Omental fat pad (tissue), 4 donors: ENCODE measurements around the gene APEX1. TPM values are rescaled to one million over a fixed set of nuclear protein-coding genes. Genes with fewer than 3 reads are reported as not detected.

Experiments used
- ATAC-seq: fragments of 150-250 bp; one replicate; pipeline ENCODE4 v1.9.1; 2016; ENCODE audit warnings: mild to moderate bottlenecking, moderate library complexity; ENCODE audit not compliant: low FRiP score
- DNase-seq: peaks from one replicate; pipeline ENCODE4 v3.0.0-alpha.2; 2019; ENCODE audit warnings: low spot score
- total RNA-seq, 4 donors: library from RNA; depleted of rRNA; stranded (reverse); fragments of >200 nt; gene quantifications; one replicate each; pipeline ENCODE4 v1.1.0, GENCODE V29; 2016
- TF ChIP-seq, protein P1 (sequence below), 3 donors: fragments of 450-650 bp; IDR thresholded peaks; one replicate each; pipeline ENCODE4 v1.5.1; 2016 to 2017; ENCODE audit warnings: antibody characterized with exemption in 3 of 3, mild to moderate bottlenecking in 3 of 3, moderate library complexity in 2 of 3

The APEX1 gene
- total RNA-seq, 4 donors from 2014 or later, result 110 to 146 (median 131) TPM

- ATAC-seq (peak; percentile 88), DNase-seq (no peak)
- TF ChIP-seq, protein P1, sequence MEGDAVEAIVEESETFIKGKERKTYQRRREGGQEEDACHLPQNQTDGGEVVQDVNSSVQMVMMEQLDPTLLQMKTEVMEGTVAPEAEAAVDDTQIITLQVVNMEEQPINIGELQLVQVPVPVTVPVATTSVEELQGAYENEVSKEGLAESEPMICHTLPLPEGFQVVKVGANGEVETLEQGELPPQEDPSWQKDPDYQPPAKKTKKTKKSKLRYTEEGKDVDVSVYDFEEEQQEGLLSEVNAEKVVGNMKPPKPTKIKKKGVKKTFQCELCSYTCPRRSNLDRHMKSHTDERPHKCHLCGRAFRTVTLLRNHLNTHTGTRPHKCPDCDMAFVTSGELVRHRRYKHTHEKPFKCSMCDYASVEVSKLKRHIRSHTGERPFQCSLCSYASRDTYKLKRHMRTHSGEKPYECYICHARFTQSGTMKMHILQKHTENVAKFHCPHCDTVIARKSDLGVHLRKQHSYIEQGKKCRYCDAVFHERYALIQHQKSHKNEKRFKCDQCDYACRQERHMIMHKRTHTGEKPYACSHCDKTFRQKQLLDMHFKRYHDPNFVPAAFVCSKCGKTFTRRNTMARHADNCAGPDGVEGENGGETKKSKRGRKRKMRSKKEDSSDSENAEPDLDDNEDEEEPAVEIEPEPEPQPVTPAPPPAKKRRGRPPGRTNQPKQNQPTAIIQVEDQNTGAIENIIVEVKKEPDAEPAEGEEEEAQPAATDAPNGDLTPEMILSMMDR (IDR thresholded peaks at IDR 0.05), result no peak
Observed at GRCh38 chr14:20455355-20456300, 602 bp downstream of the APEX1 start.

- DNase-seq (no peak), ATAC-seq (no peak)
- TF ChIP-seq, protein P1 (IDR thresholded peaks at IDR 0.05), result no peak
Observed at GRCh38 chr14:20456971-20457370, 1.9 kb downstream of the APEX1 start.

DNA sequence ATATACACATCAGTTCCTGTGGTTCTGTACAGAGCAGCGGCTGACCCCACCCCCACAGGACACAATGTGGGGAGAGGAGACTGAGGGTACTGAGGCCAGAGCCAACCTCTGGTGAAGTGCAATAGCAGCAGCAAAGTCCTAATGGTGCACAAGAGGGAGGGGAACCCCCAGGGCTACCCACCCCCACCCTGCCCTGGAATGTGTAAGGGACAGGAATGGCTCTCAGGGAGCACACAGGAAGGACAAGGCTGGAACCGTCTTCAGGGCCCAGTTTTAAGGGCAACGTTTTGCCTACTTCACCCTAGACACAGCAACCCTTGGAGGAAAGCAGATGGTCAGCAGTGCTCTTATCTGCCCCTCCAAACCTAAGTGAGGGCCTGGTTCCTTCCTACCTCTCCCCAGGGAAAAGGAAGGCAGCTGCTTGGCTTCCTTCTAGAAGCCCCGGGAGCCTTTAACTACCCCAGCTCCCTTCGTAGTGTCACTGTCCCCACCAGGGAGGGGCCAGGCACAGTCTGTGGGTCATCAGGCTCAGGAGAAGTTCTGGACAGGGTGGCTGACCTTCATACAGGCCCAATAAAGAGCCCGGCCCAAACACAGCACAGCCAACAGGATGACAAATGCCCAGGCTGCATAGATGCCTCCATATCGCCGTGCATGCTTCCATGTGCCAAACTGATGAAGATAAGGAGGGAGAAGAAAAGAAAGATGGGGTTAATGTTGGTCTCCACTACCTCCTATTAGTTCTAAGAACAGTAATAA, 3.2 kb downstream of the APEX1 start:
- TF ChIP-seq, protein P1 (IDR thresholded peaks at IDR 0.05), result no peak
- no peak for DNase-seq
- no peak for ATAC-seq

DNA sequence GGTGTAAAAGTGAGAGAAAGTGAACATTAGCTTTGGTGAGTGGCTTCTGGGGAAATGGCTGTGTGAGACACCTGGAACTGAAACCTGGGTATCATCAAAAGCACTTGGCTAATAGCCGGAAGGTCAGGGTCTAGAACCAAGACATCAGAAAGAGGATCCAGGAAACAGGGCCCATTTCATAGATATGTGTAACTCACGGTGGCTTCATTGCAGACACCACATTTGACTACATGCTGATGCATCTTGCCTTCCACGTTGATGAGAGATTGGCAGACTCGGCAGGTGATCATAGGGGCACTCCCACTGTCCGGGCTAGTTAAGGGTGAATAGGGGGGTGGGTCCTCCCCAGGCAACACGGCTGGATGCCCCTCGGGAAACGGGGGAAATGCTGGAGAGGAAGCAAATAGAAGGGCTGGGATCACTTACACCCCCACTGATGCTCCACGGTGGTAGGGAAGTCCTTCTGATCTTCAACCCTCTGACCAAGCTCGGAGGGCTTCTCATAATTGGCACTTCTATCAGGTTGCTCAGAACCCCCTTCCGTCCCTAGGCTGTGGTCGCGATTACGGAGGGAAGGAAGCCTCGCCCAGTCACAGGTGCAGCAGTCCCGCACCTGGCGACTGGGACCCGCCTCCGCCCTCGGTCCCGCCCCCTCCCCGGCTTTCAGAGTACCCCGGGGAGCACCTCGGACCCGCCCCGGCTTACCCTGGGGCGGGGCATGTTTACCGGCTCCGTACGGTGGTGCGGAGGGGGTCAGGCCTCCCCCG, 5.6 kb downstream of the APEX1 start:
- TF ChIP-seq, protein P1 (IDR thresholded peaks at IDR 0.05), result no peak
- ATAC-seq, result peak; percentile 19
- DNase-seq, result no peak

DNA sequence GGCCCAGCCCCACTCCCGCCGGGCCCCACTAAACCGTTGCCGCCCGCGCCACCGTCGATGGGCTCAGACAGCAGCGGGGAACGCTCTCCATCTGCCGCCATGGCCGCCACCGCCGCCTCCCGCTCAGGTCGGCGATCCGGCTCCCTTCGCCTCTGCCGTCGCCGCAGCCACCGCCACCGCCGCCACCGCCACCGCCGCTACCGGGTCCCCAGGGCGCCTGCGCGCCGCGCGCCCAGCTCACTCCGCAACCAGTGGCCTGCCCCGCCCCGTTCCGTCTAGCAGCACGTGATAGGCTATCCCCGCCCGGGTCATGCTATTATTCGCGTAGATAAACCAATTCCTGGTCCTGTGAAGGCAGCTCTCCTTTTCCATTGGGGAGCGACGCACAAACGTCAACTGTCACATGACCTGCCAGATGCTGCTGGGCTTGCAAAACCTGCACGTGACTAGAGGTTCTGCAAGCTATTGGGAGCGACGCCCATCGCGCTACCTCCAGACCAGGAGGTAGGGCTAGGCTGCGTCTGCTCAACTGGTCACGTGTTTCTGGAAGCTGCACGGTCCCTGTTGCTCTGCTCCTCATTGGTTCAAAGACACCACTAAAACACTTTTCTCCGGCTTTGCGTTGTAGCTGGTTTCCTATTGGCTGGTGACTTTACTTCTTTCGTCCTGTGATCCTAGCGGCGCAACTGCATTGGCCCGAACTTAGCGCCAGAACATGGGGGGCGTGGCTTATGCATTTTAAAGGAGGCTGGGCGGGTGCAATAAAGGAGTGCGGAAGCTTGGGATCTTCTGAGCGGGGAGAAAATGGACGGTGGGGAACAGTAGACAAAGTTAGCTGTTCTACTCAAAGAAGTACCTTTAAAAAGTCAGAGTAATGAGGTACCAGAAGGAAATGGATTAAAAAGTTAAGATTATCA, 6.5 kb downstream of the APEX1 start, which contains the start of gene PIP4P1:
TSS of gene PIP4P1 (minus strand) at position 210 of the 917 bp plus-strand sequence. CDS start at position 101, 109 bp downstream.
- TF ChIP-seq, protein P1 (IDR thresholded peaks at IDR 0.05), result no peak
- ATAC-seq (peak; percentile 100), DNase-seq (peak; percentile 97)
